IMR-90 (cell line): Measurements from ENCODE around the gene GARIN5A. TPM values are rescaled to one million over a fixed set of nuclear protein-coding genes. Genes with fewer than 3 reads are reported as not detected.

Experiments used
- ATAC-seq: fragments of 200-7000 bp; cut with Tn5 transposase; 2 replicates; pipeline ENCODE4 v1.9.1; 2020; ENCODE audit warnings: low read depth, mild to moderate bottlenecking, moderate library complexity
- BruUV-seq: library from RNA; stranded (reverse); fragments of 400-500 nt; replicated peaks from 2 replicates; lab custom pipeline; 2021; lab: Mats Ljungman, UMichigan
- CTCF ChIA-PET: fragments of 300-600 bp; formaldehyde crosslinking; extraction: SDS; loops from one replicate; lab custom pipeline; 2021; ENCODE audit warnings: antibody characterized with exemption; lab: Yijun Ruan, JAX
- POLR2A ChIA-PET: fragments of 300-600 bp; sonication (Branson Sonifier 250); formaldehyde crosslinking; loops from one replicate; lab custom pipeline; 2022; ENCODE audit warnings: antibody characterized with exemption; ENCODE audit not compliant: unreplicated experiment; lab: Charles Lee
- DNase-seq: peaks from one replicate; pipeline ENCODE4 v3.0.0; 2013
- H2AFZ ChIP-seq: replicated peaks from 2 replicates; pipeline ENCODE3; 2013; ENCODE audit warnings: low read length, mild to moderate bottlenecking; ENCODE audit not compliant: poor library complexity
- H2AK5ac ChIP-seq: 2 replicates; pipeline ENCODE4 v1.6.1; 2013; ENCODE audit warnings: low read depth, low read length, inconsistent platforms
- H2AK9ac ChIP-seq: replicated peaks from 2 replicates; pipeline ENCODE3; 2013; ENCODE audit warnings: mild to moderate bottlenecking, low read depth, low read length, moderate library complexity; ENCODE audit not compliant: poor library complexity
- H2BK120ac ChIP-seq: 2 replicates; pipeline ENCODE4 v1.6.1; 2013; ENCODE audit warnings: low read depth, low read length, inconsistent platforms
- H2BK15ac ChIP-seq: 3 replicates; pipeline ENCODE4 v1.6.1; 2013; ENCODE audit warnings: low read depth, low read length, inconsistent platforms
- H2BK20ac ChIP-seq: 2 replicates; pipeline ENCODE4 v1.6.1; 2013; ENCODE audit warnings: low read depth, mild to moderate bottlenecking, inconsistent platforms, low read length, moderate library complexity
- H2BK5ac ChIP-seq: 2 replicates; pipeline ENCODE4 v1.6.1; 2013; ENCODE audit warnings: mild to moderate bottlenecking, low read depth, low read length, inconsistent platforms; ENCODE audit not compliant: poor library complexity, severe bottlenecking
- H3K14ac ChIP-seq: replicated peaks from 2 replicates; pipeline ENCODE4 v1.6.1; 2013; ENCODE audit warnings: low read depth, low read length, inconsistent platforms
- H3K18ac ChIP-seq: 2 replicates; pipeline ENCODE4 v1.6.1; 2013; ENCODE audit warnings: low read depth, low read length, control low read depth
- H3K23ac ChIP-seq: 2 replicates; pipeline ENCODE4 v1.6.1; 2013; ENCODE audit warnings: low read depth, low read length, inconsistent platforms
- H3K27ac ChIP-seq: 2 replicates; pipeline ENCODE4 v1.5.1; 2013; ENCODE audit warnings: mild to moderate bottlenecking, control low read depth, low read length; ENCODE audit not compliant: insufficient read depth
- H3K27me3 ChIP-seq: 2 replicates; pipeline ENCODE4 v1.6.1; 2013; ENCODE audit warnings: low read length; ENCODE audit not compliant: control insufficient read depth, insufficient read depth
- H3K36me3 ChIP-seq: 2 replicates; pipeline ENCODE4 v1.6.1; 2013; ENCODE audit warnings: low read length, mixed read lengths; ENCODE audit not compliant: control insufficient read depth, insufficient read depth
- H3K4ac ChIP-seq: 2 replicates; pipeline ENCODE4 v1.6.1; 2013; ENCODE audit warnings: low read depth, low read length, inconsistent platforms
- H3K4me1 ChIP-seq: 2 replicates; pipeline ENCODE4 v1.6.1; 2013; ENCODE audit warnings: low read length, mixed read lengths; ENCODE audit not compliant: control insufficient read depth, insufficient read depth
- H3K4me2 ChIP-seq: 2 replicates; pipeline ENCODE4 v1.6.1; 2013; ENCODE audit warnings: low read depth, mild to moderate bottlenecking, control low read depth, low read length, moderate library complexity
- H3K4me3 ChIP-seq: 2 replicates; pipeline ENCODE4 v1.5.1; 2013; ENCODE audit warnings: low read depth, mild to moderate bottlenecking, control low read depth, low read length, moderate library complexity; ENCODE audit not compliant: insufficient read depth
- H3K56ac ChIP-seq: 2 replicates; pipeline ENCODE4 v1.6.1; 2013; ENCODE audit warnings: low read length, inconsistent platforms; ENCODE audit not compliant: insufficient read depth; ENCODE audit errors: extremely low read depth
- H3K79me1 ChIP-seq, 2 experiments: 2 replicates each; pipeline ENCODE4 v1.6.1; 2013; ENCODE audit warnings: low read length in 2 of 2, inconsistent platforms in 1 of 2, low read depth in 1 of 2
- H3K9ac ChIP-seq: 2 replicates; pipeline ENCODE4 v1.6.1; 2013; ENCODE audit warnings: low read depth, low read length, control low read depth
- H3K9me1 ChIP-seq: 2 replicates; pipeline ENCODE4 v1.6.1; 2013; ENCODE audit warnings: low read length, inconsistent platforms; ENCODE audit not compliant: insufficient read depth
- H3K9me3 ChIP-seq: 2 replicates; pipeline ENCODE4 v1.6.1; 2013; ENCODE audit warnings: low read length; ENCODE audit not compliant: control insufficient read depth, insufficient read depth
- H4K20me1 ChIP-seq: 2 replicates; pipeline ENCODE4 v1.6.1; 2013; ENCODE audit warnings: low read length, inconsistent platforms; ENCODE audit not compliant: insufficient read depth
- H4K5ac ChIP-seq: 2 replicates; pipeline ENCODE4 v1.6.1; 2013; ENCODE audit warnings: mild to moderate bottlenecking, low read depth, low read length, control low read depth
- H4K8ac ChIP-seq, 2 experiments: 2 replicates each; pipeline ENCODE4 v1.6.1; 2013; ENCODE audit warnings: low read depth in 2 of 2, low read length in 2 of 2, control low read depth in 1 of 2, inconsistent platforms in 1 of 2
- H4K91ac ChIP-seq: 2 replicates; pipeline ENCODE4 v1.6.1; 2013; ENCODE audit warnings: low read depth, low read length, inconsistent platforms; ENCODE audit not compliant: insufficient read depth
- RFX5 ChIP-seq: IDR thresholded peaks from 2 replicates; pipeline ENCODE4 v1.8.0; 2012; ENCODE audit warnings: low read depth, mild to moderate bottlenecking, low read length, moderate library complexity
- WGBS, 2 experiments: methylation state at CpG; one replicate each; pipeline versions ENCODE4 v1.1.5 to v1.1.7; 2013; ENCODE audit warnings: missing lambda C conversion rate in 2 of 2; ENCODE audit not compliant: insufficient read length in 1 of 2; ENCODE audit errors: extremely low coverage in 2 of 2; 5-methylcytosine and 5-hydroxymethylcytosine counted together
- dilution Hi-C: fragments of 300-500 bp; cut with HindIII; formaldehyde crosslinking; loops from one replicate; pipeline ENCODE4 v1.14.3; 2018; ENCODE audit warnings: low sequenced_read_pairs; ENCODE audit not compliant: unreplicated experiment
- in situ Hi-C: fragments of 300-500 bp; cut with MboI; formaldehyde crosslinking; loops from 3 replicates; pipeline ENCODE4 v1.14.3; 2019; ENCODE audit warnings: low sequenced_read_pairs, inconsistent platforms, mixed read lengths
- intact Hi-C: fragments of 100-400 bp; cut with micrococcal nuclease; formaldehyde crosslinking; loops from 2 replicates; pipeline ENCODE4 v1.10.0; 2022
- polyA plus RNA-seq, 3 experiments: library from polyadenylated mRNA; depleted of rRNA; stranded (reverse); fragments of >200 nt; gene quantifications; 2 replicates each; pipeline ENCODE4 v1.2.3, GENCODE V29; 2012; ENCODE audit warnings: low replicate concordance in 1 of 3
- total RNA-seq: library from RNA; depleted of rRNA; stranded (reverse); fragments of >200 nt; gene quantifications from 2 replicates; pipeline ENCODE4 v1.2.3, GENCODE V29; 2012

Gene GARIN5A
- total and polyA plus RNA-seq, 2 of the 4 experiments (the other 2 are of a cell fraction): 0.53 TPM; not detected in 1

GRCh38 chr19:50451223-50451534, 25.5 kb downstream of the GARIN5A start:
- no TSS peak for BruUV-seq
- H2BK5ac ChIP-seq: no peak overlapping the region
- no peak overlapping the region for H3K23ac ChIP-seq
- in situ Hi-C loops (no loop called here), dilution Hi-C loops (no loop called here), intact Hi-C loops (no loop called here)
- H3K4ac ChIP-seq: no peak overlapping the region
- H4K5ac ChIP-seq: no peak overlapping the region
- no peak overlapping the region for H3K4me3 ChIP-seq
- H4K8ac ChIP-seq: no peak overlapping the region
- POLR2A ChIA-PET: no interaction called here
- H2AK9ac ChIP-seq: no peak overlapping the region
- H2BK120ac ChIP-seq: no peak overlapping the region
- DNase-seq (no peak), ATAC-seq (no peak)
- H3K9me1 ChIP-seq: no peaks in the 10 kb centered on the region
- no peaks in the 10 kb centered on the region for H3K79me1 ChIP-seq
- H3K9ac ChIP-seq: no peak overlapping the region
- no peaks in the 10 kb centered on the region for H3K9me3 ChIP-seq
- TF ChIP-seq RFX5: no peak
- no peak overlapping the region for H3K27ac ChIP-seq
- H3K36me3 ChIP-seq: no peaks in the 10 kb centered on the region
- no peaks in the 10 kb centered on the region for H3K4me1 ChIP-seq
- H3K18ac ChIP-seq: no peak overlapping the region
- no peak overlapping the region for H3K56ac ChIP-seq
- H3K4me2 ChIP-seq: no peak overlapping the region
- no peak overlapping the region for H4K91ac ChIP-seq
- CTCF ChIA-PET: no interaction called here
- no peak overlapping the region for H2BK20ac ChIP-seq
- 37% methylated on average over 6 of the region's 13 CpGs; no CpG with 5 or more reads in 1 of the 2 experiments for WGBS, 2 experiments
- H4K20me1 ChIP-seq: no peaks in the 10 kb centered on the region
- H2BK15ac ChIP-seq: no peak overlapping the region
- no peak overlapping the region for H2AK5ac ChIP-seq
- no peak overlapping the region for H2AFZ ChIP-seq
- H3K27me3 ChIP-seq: peaks cover 2% of the 10 kb centered on the region; the same call in 1 of the 2 replicates
- H3K14ac ChIP-seq: no peak overlapping the region
